RPMI8226 (cell line): Measurements from ENCODE around the gene CTBP2.
"Not testable (repeated sequence)": the region's sequence is repeated elsewhere in the genome, so short reads cannot be mapped to it uniquely, and the experiment has no call there.

Experiments
- DNase-seq: peaks from one replicate; pipeline ENCODE4 v3.0.0-alpha.2; 2015

Gene CTBP2

GRCh38 chr10:125179107-125179506, 18.7 kb upstream of the CTBP2 start:
- not testable (repeated sequence) for DNase-seq

GRCh38 chr10:125177641-125178640, 17.6 kb upstream of the CTBP2 start:
- no peak for DNase-seq

GRCh38 chr10:125175807-125176206, 15.4 kb upstream of the CTBP2 start:
- no peak for DNase-seq

- DNase-seq = no peak
Observed at GRCh38 chr10:125174360-125174759, 14.0 kb upstream of the CTBP2 start.

GRCh38 chr10:125172694-125173093, 12.3 kb upstream of the CTBP2 start:
- no peak for DNase-seq

DNA sequence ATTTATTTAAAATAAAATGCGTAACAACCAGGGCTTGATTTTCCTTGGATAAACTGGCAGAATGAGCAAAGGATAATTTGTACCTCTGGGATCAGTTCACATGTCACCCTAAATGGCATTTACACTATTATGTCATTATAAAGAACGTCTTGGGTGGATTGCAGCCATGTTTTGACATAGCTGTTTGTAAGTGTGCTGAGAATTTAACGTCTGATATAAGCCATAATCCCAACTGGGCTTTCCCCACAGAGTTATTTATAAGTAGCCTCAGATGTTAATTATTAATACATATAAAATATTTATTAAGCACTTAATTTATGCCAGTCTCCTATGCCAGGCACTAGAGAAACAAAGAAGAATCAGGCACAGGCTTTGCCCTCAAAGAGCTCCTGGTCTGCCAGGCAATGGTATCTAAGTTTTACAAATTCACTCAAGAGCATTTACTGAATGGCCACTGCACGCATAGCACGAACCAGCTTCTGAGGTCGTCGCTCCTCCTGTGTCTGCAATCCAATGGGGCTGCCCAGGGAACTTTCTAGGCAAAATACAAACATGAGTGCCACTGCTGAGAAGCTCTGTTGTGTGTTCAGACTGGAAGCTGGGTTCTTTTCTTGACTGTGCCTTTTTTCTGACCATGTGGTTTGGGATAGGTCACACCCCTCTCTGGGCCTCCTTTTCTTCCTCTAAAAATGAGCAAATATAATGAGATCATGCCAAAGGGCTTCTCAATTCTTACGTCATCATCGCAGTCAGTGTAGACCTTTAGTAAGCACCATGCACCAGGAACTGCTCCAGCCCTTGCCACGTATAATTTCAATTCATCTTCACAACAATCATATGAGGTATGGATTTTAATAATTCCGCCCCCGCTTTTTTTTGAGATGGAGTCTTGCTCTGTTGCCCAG, 11.3 kb upstream of the CTBP2 start:
- no peak for DNase-seq

- DNase-seq = no peak
Observed at GRCh38 chr10:125169915-125170314, 9.6 kb upstream of the CTBP2 start.

GRCh38 chr10:125169279-125169678, 8.9 kb upstream of the CTBP2 start:
- DNase-seq = no peak

- DNase-seq = no peak
Observed at GRCh38 chr10:125166658-125167057, 6.3 kb upstream of the CTBP2 start.

GRCh38 chr10:125165584-125166573, 5.5 kb upstream of the CTBP2 start:
- no peak for DNase-seq

DNA sequence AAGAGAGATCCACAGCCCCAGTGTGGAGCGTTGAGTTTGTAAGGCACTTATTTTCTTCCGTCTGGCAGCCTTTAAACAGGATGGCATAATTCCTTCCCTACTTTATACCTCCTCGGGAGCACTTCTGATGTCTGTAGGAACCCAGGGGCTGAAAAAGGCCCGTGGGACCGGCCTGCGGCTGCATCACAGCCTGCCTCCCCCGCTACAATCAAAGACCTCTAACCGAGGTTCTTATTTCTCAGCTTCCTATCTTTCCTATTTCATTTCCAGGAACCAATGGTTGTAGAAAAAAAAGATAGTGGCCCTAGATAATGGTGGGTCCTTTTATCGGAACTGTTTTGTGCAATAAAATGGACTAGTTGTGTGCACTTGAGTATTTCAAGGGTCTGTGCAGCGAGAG, 4.1 kb upstream of the CTBP2 start:
- DNase-seq = no peak

DNA sequence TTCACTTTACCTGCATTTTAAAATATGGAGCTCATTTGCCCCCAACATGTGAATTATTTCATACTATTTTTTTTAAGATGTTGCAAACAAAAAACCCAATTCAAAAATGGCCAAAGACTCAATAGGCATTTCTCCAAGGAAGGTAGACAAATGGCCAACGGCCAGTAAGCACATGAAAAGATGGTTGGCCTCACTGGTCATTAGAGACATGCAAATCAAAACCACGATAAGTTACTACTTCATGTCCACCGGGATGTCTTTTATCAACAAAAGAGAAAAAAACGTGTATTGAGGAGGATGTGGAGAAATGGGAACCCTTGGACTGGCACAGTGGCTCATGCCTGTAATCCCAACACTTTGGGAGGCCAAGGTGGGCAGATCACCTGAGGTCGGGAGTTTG, 3.4 kb upstream of the CTBP2 start:
- DNase-seq = no peak

DNA sequence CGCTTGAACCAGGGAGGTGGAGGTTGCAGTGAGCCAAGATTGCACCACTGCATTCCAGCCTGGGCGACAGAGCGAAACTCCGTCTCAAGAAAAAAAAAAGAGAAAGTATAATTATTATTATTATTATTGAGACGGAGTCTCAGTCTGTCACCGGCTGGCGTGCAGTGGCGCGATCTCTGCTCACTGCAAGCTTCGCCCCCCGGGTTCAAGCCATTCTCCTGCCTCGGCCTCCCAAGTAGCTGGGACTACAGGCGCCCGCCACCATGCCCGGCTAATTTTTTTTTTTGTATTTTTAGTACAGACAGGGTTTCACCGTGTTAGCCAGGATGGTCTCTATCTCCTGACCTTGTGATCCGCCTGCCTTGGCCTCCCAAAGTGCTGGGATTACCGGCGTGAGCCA, 2.9 kb upstream of the CTBP2 start:
- DNase-seq = not testable (repeated sequence)

GRCh38 chr10:125162120-125162931, 2.0 kb upstream of the CTBP2 start:
- DNase-seq = no peak

GRCh38 chr10:125161707-125162119, 1.4 kb upstream of the CTBP2 start:
- DNase-seq = no peak

GRCh38 chr10:125160856-125161706, 718 bp upstream of the CTBP2 start:
- DNase-seq = no peak

DNA sequence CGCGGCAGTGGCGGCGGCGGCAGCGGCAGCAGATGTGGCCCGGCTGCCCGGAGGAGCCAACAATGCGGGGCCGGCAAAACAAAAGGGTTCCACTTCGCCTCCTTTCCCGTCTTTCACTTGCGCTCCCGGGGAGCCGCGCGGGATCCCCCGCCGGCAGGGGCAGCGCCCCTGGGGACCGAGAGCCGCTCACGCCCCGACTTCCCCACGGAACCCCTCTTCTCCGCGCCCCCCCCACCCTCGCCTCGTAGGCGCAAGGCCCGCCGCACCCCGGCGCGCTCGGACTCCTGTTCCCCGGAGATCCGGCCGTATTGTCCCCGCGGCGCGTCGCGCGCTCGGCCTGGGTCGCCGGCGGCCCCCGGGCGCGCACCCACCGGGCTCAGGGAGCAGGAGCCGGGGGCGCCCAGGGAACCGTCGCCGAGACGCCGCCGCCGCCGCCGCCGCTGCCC, 854 bp downstream of the CTBP2 start:
- no peak for DNase-seq

GRCh38 chr10:125158601-125159485, 1.5 kb downstream of the CTBP2 start:
- DNase-seq = peak; percentile 22

GRCh38 chr10:125158275-125158600, 2.1 kb downstream of the CTBP2 start:
- DNase-seq = no peak
